Endodermal cell (in vitro differentiated cells): ENCODE measurements around the gene UTS2B. TPM values are rescaled to one million over a fixed set of nuclear protein-coding genes. Genes with fewer than 3 reads are reported as not detected.
"Not testable (repeated sequence)": the region's sequence is repeated elsewhere in the genome, so short reads cannot be mapped to it uniquely, and the experiment has no call there.

Experiments used
- DNase-seq: peaks from one replicate; pipeline ENCODE4 v3.0.0-alpha.2; 2017
- H3K27ac ChIP-seq: 2 replicates; pipeline ENCODE4 v1.5.1; 2013; ENCODE audit warnings: mild to moderate bottlenecking, low read depth, low read length, moderate library complexity
- H3K27me3 ChIP-seq: 2 replicates; pipeline ENCODE4 v1.6.1; 2013; ENCODE audit warnings: mild to moderate bottlenecking, low read length, moderate library complexity; ENCODE audit not compliant: insufficient read depth, control insufficient read depth, poor library complexity, severe bottlenecking
- H3K36me3 ChIP-seq: 2 replicates; pipeline ENCODE4 v1.7.0; 2013; ENCODE audit warnings: mild to moderate bottlenecking, low read length, moderate library complexity; ENCODE audit not compliant: control insufficient read depth, insufficient read depth
- H3K4me1 ChIP-seq: one replicate; pipeline ENCODE4 v1.7.0; 2013; ENCODE audit warnings: low read length; ENCODE audit not compliant: control insufficient read depth, insufficient read depth
- H3K4me3 ChIP-seq: 2 replicates; pipeline ENCODE4 v1.5.1; 2013; ENCODE audit warnings: mild to moderate bottlenecking, low read length, moderate library complexity
- H3K9ac ChIP-seq: 2 replicates; pipeline ENCODE4 v1.6.1; 2013; ENCODE audit warnings: mild to moderate bottlenecking, low read length, moderate library complexity; ENCODE audit not compliant: poor library complexity, severe bottlenecking; ENCODE audit errors: extremely low read depth
- H3K9me3 ChIP-seq: 2 replicates; pipeline ENCODE4 v1.6.1; 2013; ENCODE audit warnings: mild to moderate bottlenecking, low read length, moderate library complexity; ENCODE audit not compliant: control insufficient read depth
- H3K27ac Mint-ChIP-seq: 2 replicates; pipeline ENCODE4 v1.8.0; 2020; ENCODE audit warnings: mixed read lengths
- H3K27me3 Mint-ChIP-seq: 2 replicates; pipeline ENCODE4 v1.8.0; 2021; ENCODE audit warnings: mild to moderate bottlenecking, mixed read lengths; ENCODE audit not compliant: insufficient read depth
- H3K36me3 Mint-ChIP-seq: 2 replicates; pipeline ENCODE4 v1.8.0; 2020; ENCODE audit warnings: low read depth, mixed read lengths
- H3K4me1 Mint-ChIP-seq: 2 replicates; pipeline ENCODE4 v1.8.0; 2020; ENCODE audit warnings: mixed read lengths
- H3K4me3 Mint-ChIP-seq: 2 replicates; pipeline ENCODE4 v1.8.0; 2020; ENCODE audit warnings: mild to moderate bottlenecking, moderate library complexity, mixed read lengths
- H3K9me3 Mint-ChIP-seq: 2 replicates; pipeline ENCODE4 v1.8.0; 2020; ENCODE audit warnings: mild to moderate bottlenecking, mixed read lengths
- WGBS, 2 experiments: methylation state at CpG; one replicate each; pipeline versions ENCODE4 v1.1.5 to v1.1.7; 2013; ENCODE audit warnings: missing lambda C conversion rate in 2 of 2, mixed read lengths in 1 of 2; ENCODE audit not compliant: insufficient coverage in 1 of 2, insufficient read length in 1 of 2; 5-methylcytosine and 5-hydroxymethylcytosine counted together
- total RNA-seq, 2 donors: library from RNA; stranded (reverse); fragmentation: NEBNext Ultra II Directional in 1 of 2; extraction: Animal tissue kit (Norgen Biotek cat#: 25700) in 1 of 2; gene quantifications; 2 replicates in 1 of 2; 3 replicates in 1 of 2; pipeline ENCODE4 v1.2.1, GENCODE V29; 2021
- TF ChIP-seq, protein P1 (sequence below): fragments of 200-600 bp; sonication (generic); conservative IDR thresholded peaks from 2 replicates; pipeline ENCODE4 v1.5.0; 2021; ENCODE audit warnings: antibody characterized with exemption, mild to moderate bottlenecking

UTS2B gene
- total RNA-seq, 2 donors from 2014 or later = 0.90 TPM; not detected in 1

DNA sequence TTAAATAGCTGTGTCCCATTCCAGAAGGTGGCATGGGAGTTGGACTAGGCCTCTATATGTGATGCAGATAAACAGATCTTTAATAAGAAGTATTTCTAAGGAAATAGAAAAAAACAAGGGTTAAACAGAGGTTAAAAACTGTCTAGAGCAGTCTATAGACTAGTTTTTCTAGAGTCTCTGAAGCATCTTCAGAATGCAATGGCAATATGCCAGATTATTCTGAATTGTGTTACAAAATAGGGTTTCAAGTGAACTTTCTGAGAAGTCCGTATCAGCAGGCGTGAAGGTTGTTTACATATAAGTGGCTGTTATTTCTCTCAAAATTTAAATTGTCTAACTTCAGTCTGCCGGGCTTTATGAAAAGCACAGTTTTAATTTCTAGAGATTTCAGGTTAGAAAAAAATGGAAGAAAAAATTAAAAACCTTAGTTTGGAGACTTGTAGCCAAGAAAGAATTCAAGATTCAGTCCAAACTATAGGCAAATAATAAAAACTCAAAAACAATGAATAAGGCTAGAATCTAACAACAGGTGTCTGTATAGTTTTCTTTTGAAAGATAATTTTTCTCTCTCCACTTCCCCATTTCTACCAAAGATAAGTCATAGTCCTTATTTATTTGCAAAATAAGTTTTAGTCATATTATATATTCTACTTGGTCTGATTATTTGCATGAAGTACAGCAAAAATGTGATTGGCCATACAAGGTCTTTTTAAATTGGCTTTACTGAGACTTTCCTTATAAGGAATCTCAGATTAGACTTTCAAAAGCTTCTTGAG, 76.0 kb downstream of the UTS2B start:
- no peaks in the 10 kb centered on the region for H3K9me3 Mint-ChIP-seq
- H3K4me3 Mint-ChIP-seq = no peak overlapping the region
- no peak overlapping the region for H3K27ac ChIP-seq
- no peaks in the 10 kb centered on the region for H3K27me3 ChIP-seq
- H3K9ac ChIP-seq = no peak overlapping the region
- no peaks in the 10 kb centered on the region for H3K36me3 Mint-ChIP-seq
- no peak for DNase-seq
- no peak overlapping the region for H3K27ac Mint-ChIP-seq
- H3K4me1 ChIP-seq = no peaks in the 10 kb centered on the region
- H3K4me1 Mint-ChIP-seq = peaks cover 19% of the 10 kb centered on the region
- H3K36me3 ChIP-seq = no peaks in the 10 kb centered on the region
- WGBS, 2 experiments = 93 to 94% methylated on average over 2 to 3 of the region's 3 CpGs
- H3K9me3 ChIP-seq = no peaks in the 10 kb centered on the region
- TF ChIP-seq, protein P1, sequence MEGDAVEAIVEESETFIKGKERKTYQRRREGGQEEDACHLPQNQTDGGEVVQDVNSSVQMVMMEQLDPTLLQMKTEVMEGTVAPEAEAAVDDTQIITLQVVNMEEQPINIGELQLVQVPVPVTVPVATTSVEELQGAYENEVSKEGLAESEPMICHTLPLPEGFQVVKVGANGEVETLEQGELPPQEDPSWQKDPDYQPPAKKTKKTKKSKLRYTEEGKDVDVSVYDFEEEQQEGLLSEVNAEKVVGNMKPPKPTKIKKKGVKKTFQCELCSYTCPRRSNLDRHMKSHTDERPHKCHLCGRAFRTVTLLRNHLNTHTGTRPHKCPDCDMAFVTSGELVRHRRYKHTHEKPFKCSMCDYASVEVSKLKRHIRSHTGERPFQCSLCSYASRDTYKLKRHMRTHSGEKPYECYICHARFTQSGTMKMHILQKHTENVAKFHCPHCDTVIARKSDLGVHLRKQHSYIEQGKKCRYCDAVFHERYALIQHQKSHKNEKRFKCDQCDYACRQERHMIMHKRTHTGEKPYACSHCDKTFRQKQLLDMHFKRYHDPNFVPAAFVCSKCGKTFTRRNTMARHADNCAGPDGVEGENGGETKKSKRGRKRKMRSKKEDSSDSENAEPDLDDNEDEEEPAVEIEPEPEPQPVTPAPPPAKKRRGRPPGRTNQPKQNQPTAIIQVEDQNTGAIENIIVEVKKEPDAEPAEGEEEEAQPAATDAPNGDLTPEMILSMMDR = no peak
- H3K27me3 Mint-ChIP-seq = no peaks in the 10 kb centered on the region
- no peak overlapping the region for H3K4me3 ChIP-seq

DNA sequence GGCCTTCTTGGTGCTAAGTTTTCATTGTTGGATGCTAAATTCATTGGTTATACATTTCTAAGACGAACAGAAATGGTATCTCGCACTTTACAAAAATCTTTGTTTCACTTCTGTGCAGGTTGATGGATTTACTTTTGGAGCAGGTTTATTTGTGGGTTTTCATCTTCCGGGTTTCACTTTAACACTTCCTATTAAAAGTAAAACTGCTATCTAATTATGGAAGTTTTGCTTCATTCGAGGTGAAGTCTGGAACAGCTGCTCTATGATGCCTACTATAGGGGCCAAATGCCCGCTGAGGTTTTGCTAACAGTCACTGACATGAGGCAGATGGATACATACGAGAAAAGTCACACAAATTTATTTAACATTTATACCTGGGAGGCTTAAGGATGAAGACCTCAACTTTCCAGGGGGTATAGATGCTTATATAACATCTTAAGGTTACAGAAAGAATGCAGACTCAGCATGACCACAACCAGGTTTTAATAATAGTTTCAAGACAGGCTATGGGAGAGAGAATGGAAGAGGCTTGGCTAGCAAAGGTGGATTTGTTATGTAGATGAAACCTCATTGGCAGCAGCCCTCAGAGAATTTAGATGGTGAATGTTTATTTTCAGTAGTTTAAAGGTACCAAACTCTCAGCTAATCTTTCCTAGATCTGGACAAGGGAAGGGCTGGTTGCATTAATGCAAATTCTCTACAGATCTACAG, 77.1 kb downstream of the UTS2B start:
- Mint-ChIP-seq H3K36me3 (no peaks in the 10 kb centered on the region), H3K27ac (no peak overlapping the region), H3K4me1 (peaks cover 14% of the 10 kb centered on the region), H3K4me3 (no peak overlapping the region), H3K27me3 (no peaks in the 10 kb centered on the region), H3K9me3 (no peaks in the 10 kb centered on the region)
- Histone ChIP-seq H3K27me3 (no peaks in the 10 kb centered on the region), H3K27ac (no peak overlapping the region), H3K36me3 (no peaks in the 10 kb centered on the region), H3K9me3 (no peaks in the 10 kb centered on the region), H3K4me3 (no peak overlapping the region), H3K9ac (no peak overlapping the region), H3K4me1 (no peaks in the 10 kb centered on the region)
- WGBS, 2 experiments = 78% methylated on average over 5 of the region's 6 CpGs; no CpG with 5 or more reads in 1 of the 2 experiments
- TF ChIP-seq, protein P1 = no peak
- DNase-seq = no peak

DNA sequence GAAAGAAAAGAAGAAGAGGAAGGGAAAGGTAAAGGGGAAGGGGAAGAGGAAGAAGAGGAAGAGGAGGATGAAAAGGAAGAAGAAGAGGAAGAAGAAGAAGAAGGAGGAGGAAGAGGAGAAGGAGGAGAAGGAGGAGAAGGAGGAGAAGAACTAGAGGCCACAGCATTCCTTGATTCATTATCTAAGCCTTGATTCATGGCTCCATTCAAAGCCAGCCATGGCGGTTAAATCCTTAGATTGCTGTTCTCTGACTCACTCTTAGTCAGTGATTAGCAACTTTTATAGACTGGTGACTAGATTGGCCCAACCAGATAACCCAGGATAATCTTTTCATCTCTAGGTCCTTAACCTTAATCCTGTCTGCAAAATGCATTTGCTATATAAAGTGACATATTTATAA, 83.7 kb downstream of the UTS2B start:
- Mint-ChIP-seq H3K4me1 (no peaks in the 10 kb centered on the region), H3K27ac (no peak overlapping the region), H3K27me3 (no peaks in the 10 kb centered on the region), H3K4me3 (no peak overlapping the region), H3K36me3 (no peaks in the 10 kb centered on the region), H3K9me3 (no peaks in the 10 kb centered on the region)
- 93 to 100% methylated on average over 1 of the region's 1 CpG for WGBS, 2 experiments
- DNase-seq = no peak
- Histone ChIP-seq H3K4me1 (no peaks in the 10 kb centered on the region), H3K9ac (no peak overlapping the region), H3K4me3 (no peak overlapping the region), H3K27me3 (no peaks in the 10 kb centered on the region), H3K27ac (no peak overlapping the region), H3K9me3 (no peaks in the 10 kb centered on the region), H3K36me3 (no peaks in the 10 kb centered on the region)
- TF ChIP-seq, protein P1 = no peak

DNA sequence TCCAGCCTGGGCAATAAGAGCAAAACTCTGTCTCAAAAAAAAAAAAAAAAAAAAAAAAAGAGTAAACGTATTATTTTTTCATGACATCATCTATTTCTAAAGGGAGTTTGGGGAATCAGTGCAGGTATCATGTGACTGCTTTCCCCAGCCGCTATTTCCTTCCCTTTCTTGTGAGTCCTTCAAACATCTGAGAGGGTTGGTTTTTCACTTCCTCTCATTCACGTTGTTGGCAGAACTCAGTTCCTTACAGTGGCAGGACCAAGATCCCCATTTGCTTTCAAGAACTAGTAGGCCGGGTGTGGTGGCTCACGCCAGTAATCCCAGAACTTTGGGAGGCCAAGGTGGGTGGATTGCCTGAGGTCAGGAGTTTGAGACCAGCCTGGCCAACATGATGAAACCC, 84.3 kb downstream of the UTS2B start:
- H3K9ac ChIP-seq, H3K27me3 Mint-ChIP-seq, H3K9me3 Mint-ChIP-seq, H3K4me1 Mint-ChIP-seq, H3K36me3 ChIP-seq, H3K4me1 ChIP-seq, H3K9me3 ChIP-seq, H3K27ac Mint-ChIP-seq, H3K4me3 Mint-ChIP-seq, H3K27ac ChIP-seq, H3K4me3 ChIP-seq, DNase-seq, H3K27me3 ChIP-seq, H3K36me3 Mint-ChIP-seq: not testable (repeated sequence)
- 94% methylated on average over 2 to 5 of the region's 5 CpGs for WGBS, 2 experiments
